ENCODE results near the gene JMJD8. TPM values are rescaled to one million over a fixed set of nuclear protein-coding genes. Genes with fewer than 3 reads are reported as not detected.

JMJD8 gene
- total RNA-seq, 2 donors from 2014 or later, result 11.0 to 24.7 TPM

GRCh38 chr16:634051-634670 lies 50.0 kb downstream of the JMJD8 start:
- Mint-ChIP-seq H3K36me3 (peaks cover 0 to 5% of the 10 kb centered on the region in 2 donors), H3K9me3 (no peaks in the 10 kb centered on the region), H3K27ac (no peak overlapping the region)
- DNase-seq (ENCODE audit: low spot score in 2 of 2) (no peak), ATAC-seq (no peak)

- DNase-seq (ENCODE audit: low spot score in 2 of 2) (peak in 1 of 2 donors; percentile 58), ATAC-seq (no peak)
- Mint-ChIP-seq H3K27ac (no peak overlapping the region), H3K36me3 (peaks cover 0 to 5% of the 10 kb centered on the region in 2 donors), H3K9me3 (no peaks in the 10 kb centered on the region)
Measured at GRCh38 chr16:633336-634050, 50.6 kb downstream of the JMJD8 start.

- ATAC-seq (no peak), DNase-seq (ENCODE audit: low spot score in 2 of 2) (no peak)
- Mint-ChIP-seq H3K36me3 (peaks cover 0 to 5% of the 10 kb centered on the region in 2 donors), H3K9me3 (no peaks in the 10 kb centered on the region), H3K27ac (no peak overlapping the region)
Measured at GRCh38 chr16:632486-633335, 51.4 kb downstream of the JMJD8 start.

- no peaks in the 10 kb centered on the region for H3K9me3 Mint-ChIP-seq
Measured at GRCh38 chr16:631808-632358, 52.3 kb downstream of the JMJD8 start.

More at GRCh38 chr16:631808-632358, 52.3 kb downstream of the JMJD8 start:
- no peak for DNase-seq (ENCODE audit: low spot score in 2 of 2)
- Mint-ChIP-seq H3K36me3 (peaks cover 0 to 5% of the 10 kb centered on the region in 2 donors), H3K27ac (no peak overlapping the region)
- ATAC-seq, result no peak

Other genes starting within 250 kb of the JMJD8 start
- 10 to 100 TPM; 55.5 to 76.5 TPM for gene CAPN15, start 156.6 kb downstream of the JMJD8 start, total RNA-seq
- gene PRR35, start 123.9 kb downstream of the JMJD8 start, total RNA-seq, result not detected
- 1 to 10 TPM in 1 of 2 donors, under 1 TPM in 1; 0.59 to 1.8 TPM for gene NHLRC4, start 117.3 kb downstream of the JMJD8 start, total RNA-seq
- gene PIGQ, start 114.4 kb downstream of the JMJD8 start, total RNA-seq, result 10 to 100 TPM; 21.9 to 24.2 TPM
- gene RAB40C, start 94.3 kb downstream of the JMJD8 start, total RNA-seq, result 10 to 100 TPM; 12.1 to 13.0 TPM
- under 1 TPM; 0.33 to 0.71 TPM for gene WFIKKN1, start 53.3 kb downstream of the JMJD8 start, total RNA-seq
- 100 to 1,000 TPM in 1 of 2 donors, 10 to 100 TPM in 1; 47.2 to 120 TPM for gene METTL26, start 48.0 kb downstream of the JMJD8 start, total RNA-seq
- gene MCRIP2, start 42.5 kb downstream of the JMJD8 start, total RNA-seq, result 10 to 100 TPM; 33.7 to 52.0 TPM
- 100 to 1,000 TPM in 1 of 2 donors, 10 to 100 TPM in 1; 36.1 to 101 TPM for gene WDR90, start 35.0 kb downstream of the JMJD8 start, total RNA-seq
- gene RHOT2, start 16.2 kb downstream of the JMJD8 start, total RNA-seq, result 100 to 1,000 TPM; 112 to 118 TPM
- 1 to 10 TPM; 1.3 to 4.6 TPM for gene RHBDL1, start 8.7 kb downstream of the JMJD8 start, total RNA-seq
- 10 to 100 TPM; 61.2 to 69.9 TPM for gene STUB1, start 3.9 kb downstream of the JMJD8 start, total RNA-seq
- 10 to 100 TPM; 16.0 to 19.1 TPM for gene WDR24, start 6.1 kb upstream of the JMJD8 start, total RNA-seq
- gene FBXL16, start 21.5 kb upstream of the JMJD8 start, total RNA-seq, result 10 to 100 TPM in 1 of 2 donors, 1 to 10 TPM in 1; 2.8 to 16.4 TPM
- gene METRN, start 30.8 kb upstream of the JMJD8 start, total RNA-seq, result 10 to 100 TPM; 10.1 to 14.7 TPM
- gene ANTKMT, start 36.8 kb upstream of the JMJD8 start, total RNA-seq, result 10 to 100 TPM; 17.6 to 22.6 TPM
- gene CCDC78, start 42.1 kb upstream of the JMJD8 start, total RNA-seq, result 10 to 100 TPM in 1 of 2 donors, 1 to 10 TPM in 1; 6.2 to 10.7 TPM
- gene HAGHL, start 42.8 kb upstream of the JMJD8 start, total RNA-seq, result 10 to 100 TPM; 22.2 to 24.5 TPM
- 100 to 1,000 TPM in 1 of 2 donors, 10 to 100 TPM in 1; 41.7 to 122 TPM for gene CIAO3, start 56.7 kb upstream of the JMJD8 start, total RNA-seq
- gene MSLN, start 76.4 kb upstream of the JMJD8 start, total RNA-seq, result not detected
- 10 to 100 TPM; 11.2 to 27.1 TPM for gene RPUSD1, start 104.0 kb upstream of the JMJD8 start, total RNA-seq
- 100 to 1,000 TPM in 1 of 2 donors, 10 to 100 TPM in 1; 98.7 to 116 TPM for gene CHTF18, start 104.3 kb upstream of the JMJD8 start, total RNA-seq
- not detected for gene GNG13, start 116.4 kb upstream of the JMJD8 start, total RNA-seq